Measurements from ENCODE around the gene METRN.

DNA sequence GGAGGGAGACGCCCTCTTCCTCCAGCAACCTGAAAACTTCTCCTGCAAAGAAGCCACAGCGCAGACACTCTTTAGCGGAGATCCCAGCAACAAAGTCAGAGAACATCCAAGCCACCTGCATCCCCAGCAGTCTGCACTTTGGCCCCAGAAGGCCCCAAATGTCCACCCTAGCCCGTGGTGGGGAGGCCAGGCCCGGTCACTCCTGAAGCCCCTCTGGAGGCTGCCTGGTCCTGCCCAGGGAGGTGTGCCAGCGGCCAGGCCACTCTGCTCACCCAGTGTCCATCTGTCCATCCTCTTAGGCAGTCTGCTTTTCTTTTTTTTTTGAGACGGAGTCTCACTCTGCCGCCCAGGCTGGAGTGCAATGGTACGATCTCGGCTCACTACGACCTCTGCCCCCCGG is 17.4 kb downstream of the METRN start:
- TF ChIP-seq, protein P1, sequence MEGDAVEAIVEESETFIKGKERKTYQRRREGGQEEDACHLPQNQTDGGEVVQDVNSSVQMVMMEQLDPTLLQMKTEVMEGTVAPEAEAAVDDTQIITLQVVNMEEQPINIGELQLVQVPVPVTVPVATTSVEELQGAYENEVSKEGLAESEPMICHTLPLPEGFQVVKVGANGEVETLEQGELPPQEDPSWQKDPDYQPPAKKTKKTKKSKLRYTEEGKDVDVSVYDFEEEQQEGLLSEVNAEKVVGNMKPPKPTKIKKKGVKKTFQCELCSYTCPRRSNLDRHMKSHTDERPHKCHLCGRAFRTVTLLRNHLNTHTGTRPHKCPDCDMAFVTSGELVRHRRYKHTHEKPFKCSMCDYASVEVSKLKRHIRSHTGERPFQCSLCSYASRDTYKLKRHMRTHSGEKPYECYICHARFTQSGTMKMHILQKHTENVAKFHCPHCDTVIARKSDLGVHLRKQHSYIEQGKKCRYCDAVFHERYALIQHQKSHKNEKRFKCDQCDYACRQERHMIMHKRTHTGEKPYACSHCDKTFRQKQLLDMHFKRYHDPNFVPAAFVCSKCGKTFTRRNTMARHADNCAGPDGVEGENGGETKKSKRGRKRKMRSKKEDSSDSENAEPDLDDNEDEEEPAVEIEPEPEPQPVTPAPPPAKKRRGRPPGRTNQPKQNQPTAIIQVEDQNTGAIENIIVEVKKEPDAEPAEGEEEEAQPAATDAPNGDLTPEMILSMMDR (IDR thresholded peaks at IDR 0.05) = no peak
- TF ChIP-seq ZFX (IDR thresholded peaks at IDR 0.05; ENCODE audit: borderline replicate concordance) = no peak

Data from 22Rv1 (cell line).